PFSK-1 (cell line): ENCODE measurements around the gene MIB2.

Experiments used
- FOXP2 ChIP-seq: optimal IDR thresholded peaks from 2 replicates; pipeline ENCODE3; 2011; ENCODE audit warnings: borderline replicate concordance, control low read depth, inconsistent platforms; ENCODE audit not compliant: insufficient read depth; ENCODE audit errors: extremely low read length, extremely low read depth
- POLR2AphosphoS5 ChIP-seq: IDR thresholded peaks from 2 replicates; pipeline ENCODE4 v1.6.1; 2012; ENCODE audit warnings: low read depth, mild to moderate bottlenecking, control low read depth, low read length, moderate library complexity
- REST ChIP-seq, 2 experiments: IDR thresholded peaks; 2 replicates each; pipeline versions ENCODE4 v1.6.1 to v1.8.0; 2011 to 2012; ENCODE audit warnings: low read depth in 2 of 2, low read length in 2 of 2, control low read depth in 1 of 2, inconsistent platforms in 1 of 2, mild to moderate bottlenecking in 1 of 2, moderate library complexity in 1 of 2; ENCODE audit not compliant: insufficient read depth in 1 of 2
- SIN3A ChIP-seq: IDR thresholded peaks from 2 replicates; pipeline ENCODE4 v1.6.1; 2012; ENCODE audit warnings: mild to moderate bottlenecking, low read length, moderate library complexity, borderline replicate concordance; ENCODE audit not compliant: insufficient read depth
- TAF1 ChIP-seq: IDR thresholded peaks from 2 replicates; pipeline ENCODE4 v1.6.1; 2012; ENCODE audit warnings: low read length, control low read depth, borderline replicate concordance; ENCODE audit not compliant: insufficient read depth

The MIB2 gene

DNA sequence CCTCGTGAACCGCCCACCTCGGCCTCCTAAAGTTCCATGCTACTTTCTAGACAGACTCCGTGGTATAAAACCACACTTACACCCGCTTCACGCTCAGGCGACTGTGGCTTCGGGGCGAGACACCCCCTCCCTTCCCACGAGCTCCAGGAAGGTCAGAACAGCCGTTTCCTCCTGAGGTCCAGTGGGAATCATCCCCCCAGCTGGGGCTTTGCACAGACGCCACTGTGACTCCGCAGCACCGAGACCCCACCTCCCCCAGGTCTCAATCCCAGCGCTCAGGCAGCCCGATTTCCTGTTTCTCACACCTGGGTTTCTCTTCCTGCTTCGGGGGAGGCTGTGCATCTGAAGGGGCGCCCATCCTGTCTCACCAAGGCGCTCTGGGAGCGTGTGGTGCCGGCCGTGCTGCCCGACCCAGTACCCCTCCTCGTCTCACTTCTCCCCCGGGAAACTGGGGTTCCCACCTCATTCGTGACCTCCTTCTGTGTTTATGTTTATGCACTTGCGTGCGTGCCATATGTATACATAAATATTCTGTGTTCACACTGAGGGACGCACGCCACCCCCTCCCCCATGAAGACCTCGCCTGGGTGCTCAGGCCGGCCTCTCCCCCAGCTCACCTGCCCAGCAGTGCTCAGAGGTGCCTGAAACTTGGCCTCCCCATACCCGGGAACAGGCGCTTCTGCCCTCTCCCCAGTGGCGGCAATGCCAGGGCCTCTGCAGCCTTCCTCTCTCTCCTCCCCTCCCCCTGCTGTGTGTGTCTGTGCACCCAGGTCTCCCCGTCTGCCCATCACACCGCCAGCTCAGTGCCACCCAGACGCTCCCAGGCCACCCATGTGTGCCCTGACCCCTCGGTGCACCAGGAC is 62.6 kb downstream of the MIB2 start:
- TF ChIP-seq POLR2AphosphoS5 (no peak), SIN3A (no peak), FOXP2 (no peak), REST (IDR thresholded peaks at IDR 0.05; ENCODE audit: insufficient read depth in 1 of 2, low read depth in 2 of 2, low read length in 2 of 2) (no peak), TAF1 (no peak)

- no peak for TF ChIP-seq REST (IDR thresholded peaks at IDR 0.05; ENCODE audit: insufficient read depth in 1 of 2, low read depth in 2 of 2, low read length in 2 of 2)
- TF ChIP-seq TAF1, result no peak
- TF ChIP-seq SIN3A, result no peak
- TF ChIP-seq POLR2AphosphoS5, result no peak
- no peak for TF ChIP-seq FOXP2
These were observed 63.5 kb downstream of the MIB2 start for GRCh38 chr1:1678581-1679380.
